GM21717 (cell line): Measurements from ENCODE around the gene RGMA.

Source experiments
- ATAC-seq: cut with Tn5 transposase; IDR thresholded peaks from one replicate; pipeline ENCODE4 v1.9.1; 2021; ENCODE audit warnings: mild to moderate bottlenecking, moderate library complexity; ENCODE audit not compliant: unreplicated experiment

RGMA gene

DNA sequence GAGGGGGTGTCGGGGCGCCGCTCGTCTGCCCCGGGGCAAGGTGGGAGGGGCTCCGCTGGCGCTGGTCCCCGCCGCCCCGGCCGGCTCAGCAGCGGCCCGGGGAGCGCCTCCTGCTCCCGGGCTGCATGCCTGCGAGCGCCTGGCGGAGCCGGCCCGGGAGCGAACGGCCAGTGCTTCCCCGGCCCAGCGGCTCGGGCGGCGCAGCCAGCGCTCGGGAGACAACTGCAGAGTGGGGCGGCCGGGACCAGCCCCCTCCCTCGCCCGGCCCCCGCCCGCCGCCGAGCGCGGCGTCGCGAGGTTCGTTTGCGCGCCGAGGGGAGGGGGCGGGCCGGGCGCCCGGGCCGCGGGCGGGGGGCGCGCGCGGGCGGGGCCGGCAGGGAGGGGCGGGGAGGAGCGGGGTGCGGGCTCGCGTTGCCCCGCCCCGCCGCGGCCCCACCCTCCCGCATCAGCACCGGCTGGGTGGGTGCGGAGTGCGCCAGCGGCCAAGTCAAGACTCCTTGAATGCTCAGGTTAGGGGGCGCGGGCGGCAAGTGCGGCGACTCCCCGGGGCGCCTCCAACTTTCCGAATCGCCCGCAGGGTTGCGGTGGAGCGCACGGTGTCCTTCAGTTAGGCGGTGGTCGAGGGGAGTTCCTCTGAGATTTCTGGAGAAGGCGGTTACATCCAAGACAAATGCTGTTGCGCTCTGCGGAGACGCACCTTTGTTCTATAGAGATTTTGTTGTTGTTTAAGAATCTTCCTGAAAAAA, at the start of gene RGMA:
Gene RGMA (minus strand): TSS at position 231 of the 746 bp plus-strand sequence. CDS start 279 bp downstream, outside the sequence.
- no peak for ATAC-seq

DNA sequence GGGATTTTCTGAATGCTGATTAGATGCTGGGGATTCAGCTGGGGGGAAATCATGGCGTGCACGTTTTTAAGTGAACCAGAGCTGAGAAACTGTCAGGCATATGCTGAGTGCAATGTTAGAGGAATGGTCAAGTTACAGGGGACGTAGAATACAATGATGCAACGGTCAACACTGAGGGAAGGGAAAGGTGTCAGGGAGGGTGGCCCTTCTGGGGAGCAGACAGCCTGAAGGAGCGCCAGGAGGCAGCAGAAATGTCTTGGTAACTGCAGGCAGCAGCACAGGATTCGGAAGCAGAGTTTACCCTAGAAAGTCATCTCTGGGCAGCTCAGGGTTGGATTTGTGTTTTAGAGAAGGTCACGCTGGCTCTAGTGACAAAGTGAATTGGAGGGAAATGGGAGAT, 47.6 kb upstream of the RGMA start:
- no peak for ATAC-seq

DNA sequence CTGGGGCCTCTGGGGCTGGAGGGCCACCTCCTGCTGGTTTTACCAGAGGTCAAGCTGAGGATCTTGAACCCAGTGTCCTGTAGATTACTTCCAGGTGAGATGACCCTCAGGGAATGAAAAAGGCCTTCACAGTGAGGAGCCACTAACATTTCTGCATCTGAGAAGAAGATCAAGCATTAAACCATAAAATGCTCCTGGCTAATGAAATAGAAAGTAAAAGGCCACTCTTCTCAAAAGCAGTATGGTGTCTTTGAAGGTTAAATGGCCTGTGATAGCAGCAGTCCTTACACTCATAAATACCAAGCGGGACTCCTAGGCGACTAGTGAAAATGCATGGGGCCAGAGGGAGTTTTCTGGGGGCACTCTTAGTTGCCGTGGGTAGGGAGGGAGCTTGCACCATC, 47.0 kb upstream of the RGMA start:
- ATAC-seq: no peak

GRCh38 chr15:93135459-93135858, 46.4 kb upstream of the RGMA start:
- ATAC-seq: no peak

GRCh38 chr15:93131485-93132095, 42.6 kb upstream of the RGMA start:
- no peak for ATAC-seq

DNA sequence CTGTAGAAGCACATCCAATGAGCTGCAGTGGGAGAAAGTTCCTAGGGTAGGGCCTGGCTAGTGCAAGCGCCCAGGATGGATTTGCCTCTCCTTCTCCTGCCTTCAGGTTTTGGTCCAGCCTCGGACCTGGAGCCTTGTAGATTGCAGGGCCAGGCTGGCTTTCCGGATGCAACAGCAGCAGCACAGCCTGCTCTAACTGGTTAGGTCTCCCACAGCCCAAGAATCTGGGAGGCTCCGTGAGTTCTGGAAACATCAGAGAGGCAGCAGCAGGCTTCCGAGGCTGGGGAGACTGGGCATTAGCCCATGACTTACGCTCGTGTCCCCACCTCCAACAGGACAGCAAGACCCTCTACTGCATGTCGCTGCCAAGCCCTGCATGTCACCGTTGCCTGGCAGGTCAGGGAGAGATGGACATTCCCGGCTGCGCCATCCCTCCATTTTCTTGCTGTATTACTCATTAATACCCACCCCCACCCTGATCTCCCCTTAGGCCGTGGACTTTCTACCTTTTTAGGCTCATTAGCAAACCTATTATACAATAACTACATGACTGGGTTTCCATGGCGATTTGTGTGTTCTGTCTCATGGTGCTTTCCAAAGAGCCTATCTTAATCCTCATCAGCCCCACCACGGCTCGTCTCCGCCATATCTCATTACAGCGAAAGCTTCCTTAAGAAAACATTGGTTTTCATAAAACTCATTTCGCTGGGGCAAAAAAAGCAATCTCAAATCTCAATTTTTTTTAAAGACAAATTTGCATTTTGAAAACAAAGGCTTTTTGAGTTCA, 40.9 kb upstream of the RGMA start:
- ATAC-seq: no peak

GRCh38 chr15:93127286-93127685, 38.3 kb upstream of the RGMA start:
- ATAC-seq: no peak

- no peak for ATAC-seq
Observed at GRCh38 chr15:93126599-93126998, 37.6 kb upstream of the RGMA start.

GRCh38 chr15:93126148-93126547, 37.1 kb upstream of the RGMA start:
- no peak for ATAC-seq

- ATAC-seq: no peak
Observed at GRCh38 chr15:93124126-93124525, 35.1 kb upstream of the RGMA start.

DNA sequence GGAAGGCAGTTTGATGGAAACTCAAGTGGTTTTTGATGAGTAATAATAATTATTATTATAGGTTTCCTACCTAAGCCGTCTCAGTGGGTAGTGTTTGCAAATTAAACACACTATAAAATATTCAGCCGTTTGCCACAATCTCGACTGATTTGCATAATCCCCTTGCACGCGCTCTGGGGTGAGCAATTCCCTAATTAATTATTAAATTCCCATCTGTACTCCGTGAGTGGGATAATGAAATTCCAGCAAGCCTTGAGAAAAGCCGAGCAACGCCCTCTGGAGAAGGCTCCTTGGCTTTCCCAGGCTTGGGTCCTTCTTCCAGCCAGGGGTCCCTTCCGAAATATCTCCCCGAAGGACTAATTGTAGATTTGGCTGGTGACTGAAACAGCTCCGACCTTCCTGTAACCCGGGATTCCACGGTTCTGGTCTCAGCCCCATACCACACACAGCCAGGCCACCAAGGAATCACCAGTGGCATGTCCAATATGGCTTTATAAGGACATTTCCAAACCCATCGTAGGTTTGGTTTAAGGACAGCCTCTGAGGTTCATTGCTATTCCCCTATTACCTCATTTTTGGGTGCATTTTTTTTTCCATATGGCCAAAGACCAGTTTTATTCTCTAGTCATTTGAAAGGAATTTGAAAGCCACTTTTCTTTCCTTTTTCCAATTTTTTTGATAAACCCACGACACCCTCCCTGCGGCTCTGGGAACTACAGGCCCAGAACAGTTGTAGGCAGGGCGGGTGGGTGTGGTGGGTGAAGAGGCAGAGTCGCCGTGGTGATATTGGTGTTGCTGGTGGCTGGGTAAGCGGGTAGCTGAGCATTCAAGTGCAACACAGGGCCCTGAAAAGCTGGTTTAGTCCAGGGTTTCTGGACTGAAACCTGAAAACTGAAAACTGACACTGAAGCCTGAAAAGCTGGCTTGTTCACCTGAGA, 33.2 kb upstream of the RGMA start:
- ATAC-seq: no peak

GRCh38 chr15:93121107-93121506, 32.1 kb upstream of the RGMA start:
- no peak for ATAC-seq

DNA sequence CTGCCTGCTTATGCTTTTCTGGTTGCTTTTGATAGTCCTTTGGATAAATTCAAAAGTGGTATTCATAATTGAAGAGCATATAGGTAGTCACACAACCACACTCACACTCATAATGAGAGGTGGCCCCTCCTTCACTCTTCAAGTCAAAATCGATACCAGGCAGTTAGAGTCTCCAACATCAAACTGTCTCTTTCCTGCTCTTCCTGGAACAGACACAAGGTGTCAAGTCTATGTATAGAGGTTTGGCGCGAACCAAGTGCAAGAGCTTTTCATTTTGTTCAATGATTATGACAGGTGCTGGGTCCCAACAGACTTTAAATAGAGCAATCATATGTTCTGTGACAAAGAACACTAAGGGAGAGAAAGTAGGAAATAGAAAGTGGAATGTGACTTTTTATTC, 29.9 kb upstream of the RGMA start:
- no peak for ATAC-seq

DNA sequence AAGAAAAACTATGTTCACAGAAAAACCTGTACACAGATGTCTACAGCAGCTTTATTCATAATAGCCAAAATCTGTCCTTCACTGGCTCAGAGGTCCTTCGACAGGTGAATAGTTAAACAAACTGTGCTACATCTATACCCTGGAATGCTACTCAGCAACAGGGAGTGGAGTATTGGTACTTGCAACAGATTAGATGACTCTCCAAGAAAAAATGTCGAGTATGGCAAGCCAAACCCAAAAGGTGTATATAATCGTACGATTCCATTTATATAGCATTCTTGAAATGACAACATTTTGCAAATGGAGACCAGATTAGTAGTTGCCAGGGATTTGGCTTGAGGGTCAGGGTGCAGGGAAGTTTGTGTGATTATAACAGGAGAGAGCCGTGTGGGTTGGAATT, 22.4 kb upstream of the RGMA start:
- no peak for ATAC-seq

- no peak for ATAC-seq
Observed at GRCh38 chr15:93110502-93111040, 21.6 kb upstream of the RGMA start.

DNA sequence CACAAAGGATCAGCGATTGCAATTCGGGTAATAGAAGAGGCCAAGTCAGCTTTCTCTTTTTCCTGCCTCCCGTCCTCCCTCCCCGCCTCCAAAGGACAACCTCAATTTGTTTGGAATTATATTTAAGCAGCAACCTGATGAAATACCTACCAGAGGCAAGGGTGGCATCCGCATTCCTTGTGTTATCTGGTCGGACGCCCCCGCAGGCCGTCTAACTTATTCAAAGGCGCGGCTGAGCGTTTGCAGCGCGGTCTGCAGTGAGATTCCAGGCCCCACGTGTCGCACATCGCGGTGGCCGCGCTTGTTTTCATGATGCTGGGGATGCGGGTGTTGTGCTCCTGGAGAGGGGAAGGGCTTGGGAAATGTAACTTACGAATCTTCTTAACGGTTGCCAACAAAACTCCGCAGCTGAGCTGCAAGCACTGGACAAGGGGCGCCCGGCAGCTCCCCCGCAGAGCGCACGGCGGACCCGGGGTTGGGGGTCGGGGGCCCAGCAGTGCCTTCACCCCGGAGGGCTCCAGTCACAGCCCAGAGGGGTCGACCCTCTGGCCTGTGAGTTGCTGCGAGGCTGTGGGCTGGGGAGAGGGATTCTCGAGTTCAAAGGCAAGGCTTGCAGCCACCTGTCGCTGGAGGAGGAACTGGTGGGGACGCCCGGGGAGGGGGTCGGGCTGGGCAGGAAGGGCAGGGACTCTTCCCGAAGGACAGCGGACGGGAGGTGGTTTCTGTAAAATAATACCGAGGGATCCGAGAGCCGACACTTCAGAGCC, 20.5 kb upstream of the RGMA start:
- no peak for ATAC-seq

DNA sequence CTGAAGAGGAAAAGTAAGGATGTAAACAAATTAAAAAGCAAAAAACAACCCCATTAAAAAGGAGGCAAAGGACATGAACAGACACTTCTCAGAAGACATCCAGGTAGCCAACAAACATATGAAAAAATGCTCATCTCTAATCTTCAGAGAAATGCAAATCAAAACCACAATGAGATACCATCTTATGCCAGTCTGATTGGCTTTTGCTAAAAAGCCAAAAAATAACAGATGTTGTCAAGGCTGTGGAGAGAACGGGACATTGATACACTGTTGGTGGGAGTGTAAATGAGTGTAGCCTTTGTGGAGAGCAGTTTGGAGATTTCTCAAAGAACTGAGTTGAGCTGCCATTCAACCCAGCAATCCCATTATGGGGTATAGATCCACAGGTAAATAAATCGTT, 18.6 kb upstream of the RGMA start:
- ATAC-seq: no peak

DNA sequence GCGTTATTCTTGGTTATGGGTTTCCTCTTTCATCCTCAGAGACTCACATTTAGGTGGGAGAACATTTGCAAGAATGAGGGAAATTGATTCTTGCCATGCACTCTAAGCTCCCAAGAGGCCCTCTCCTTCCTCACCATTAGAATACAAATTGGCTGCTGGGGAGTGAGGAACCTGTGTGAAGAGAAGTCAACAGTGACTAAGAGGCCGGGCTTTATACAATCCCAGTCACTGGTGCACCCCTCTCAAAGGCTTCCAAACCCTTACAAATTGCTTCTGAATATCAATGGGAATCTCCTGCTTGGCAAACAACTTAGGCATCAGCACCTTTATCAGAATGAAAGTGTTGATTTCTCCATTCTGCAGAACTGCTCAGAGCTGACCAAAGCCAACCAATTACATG, 16.5 kb upstream of the RGMA start:
- no peak for ATAC-seq

DNA sequence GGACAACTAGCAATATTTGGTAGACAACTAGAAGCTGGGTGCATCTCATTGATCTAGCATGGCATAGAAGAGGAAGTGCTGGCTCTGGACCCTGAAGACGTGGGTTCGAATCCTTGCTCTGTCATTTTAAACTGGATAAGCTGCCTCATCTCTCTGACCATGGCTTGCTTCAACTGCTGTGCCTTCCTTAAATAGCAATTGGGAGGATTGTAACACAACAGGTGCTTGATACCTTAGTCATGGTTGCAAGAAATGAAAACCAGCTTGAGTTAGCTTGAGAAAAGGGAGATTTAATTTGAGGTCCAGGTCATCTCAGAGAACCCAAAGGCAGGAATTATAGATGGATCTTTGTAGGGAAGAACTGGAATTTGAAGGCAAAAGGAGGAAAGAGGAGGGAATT, 14.8 kb upstream of the RGMA start:
- ATAC-seq: no peak

DNA sequence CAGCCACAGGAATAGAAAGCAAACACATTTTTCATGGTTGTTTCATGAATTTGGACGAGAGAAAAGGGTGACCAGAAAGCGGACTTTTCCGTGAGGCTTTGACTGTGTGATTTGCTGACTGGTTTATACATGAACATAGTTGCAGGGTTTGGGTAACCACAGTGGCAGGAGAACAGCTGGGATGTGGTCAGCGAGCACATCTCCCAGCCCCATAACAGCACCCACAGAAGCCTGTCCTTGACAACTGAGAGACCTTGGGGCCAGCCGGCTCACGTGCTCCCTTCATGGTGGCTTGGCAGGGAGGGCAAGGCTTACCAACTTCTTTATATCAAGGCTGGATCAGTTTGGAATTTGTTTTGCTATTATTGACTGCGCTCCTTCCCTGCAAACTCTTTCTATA, 13.2 kb upstream of the RGMA start:
- no peak for ATAC-seq
